Esophagus squamous epithelium (tissue), 4 donors: ENCODE data around the gene C18orf63.

ENCODE experiments used
- CTCF ChIP-seq, 6 experiments: fragments of 450-650 bp in 4 of 6; fragments of 200-600 bp in 2 of 6; sonication (generic) in 2 of 6; IDR thresholded peaks; one replicate each; pipeline ENCODE4 v1.5.1; 2016 to 2019; ENCODE audit warnings: antibody characterized with exemption in 6 of 6, mild to moderate bottlenecking in 4 of 6, moderate library complexity in 4 of 6
- POLR2A ChIP-seq, 4 donors: fragments of 450-650 bp; IDR thresholded peaks; one replicate each; pipeline ENCODE4 v1.6.1; 2017; ENCODE audit warnings: antibody characterized with exemption in 4 of 4, mild to moderate bottlenecking in 4 of 4, moderate library complexity in 3 of 4

- TF ChIP-seq CTCF (IDR thresholded peaks at IDR 0.05) (peak in 5 of 6 experiments; percentile 13 to 56 (median 26)), POLR2A (IDR thresholded peaks at IDR 0.05) (no peak)
Observed at GRCh38 chr18:74310411-74310810, 5.2 kb upstream of the C18orf63 start.
